ENCODE data around the gene SLC5A4. TPM values are rescaled to one million over a fixed set of nuclear protein-coding genes. Genes with fewer than 3 reads are reported as not detected.
A peak's percentile ranks its signal among the peaks of the same experiment; 100 is the strongest.

The SLC5A4 gene
- total RNA-seq, 1 donor from 2014 or later: not detected

- no peak for TF ChIP-seq CTCF (IDR thresholded peaks at IDR 0.05)
- Mint-ChIP-seq H3K36me3 (ENCODE audit: low read depth) (no peaks in the 10 kb centered on the region), H3K27me3 (ENCODE audit: low read depth) (no peaks in the 10 kb centered on the region), H3K27ac (ENCODE audit: unreplicated experiment) (no peak overlapping the region), H3K4me1 (ENCODE audit: low read depth) (peaks cover 14% of the 10 kb centered on the region), H3K4me3 (ENCODE audit: unreplicated experiment) (no peak overlapping the region), H3K9me3 (ENCODE audit: low read depth) (no peaks in the 10 kb centered on the region)
- DNase-seq (ENCODE audit: low spot score): no peak
Measured at GRCh38 chr22:32208681-32209080, 46.5 kb downstream of the SLC5A4 start.

- Mint-ChIP-seq H3K4me3 (ENCODE audit: unreplicated experiment) (no peak overlapping the region), H3K36me3 (ENCODE audit: low read depth) (no peaks in the 10 kb centered on the region), H3K27me3 (ENCODE audit: low read depth) (no peaks in the 10 kb centered on the region), H3K27ac (ENCODE audit: unreplicated experiment) (no peak overlapping the region), H3K4me1 (ENCODE audit: low read depth) (peaks cover 14% of the 10 kb centered on the region), H3K9me3 (ENCODE audit: low read depth) (no peaks in the 10 kb centered on the region)
- TF ChIP-seq CTCF (IDR thresholded peaks at IDR 0.05): no peak
- no peak for DNase-seq (ENCODE audit: low spot score)
Measured at GRCh38 chr22:32207971-32208480, 47.1 kb downstream of the SLC5A4 start.

GRCh38 chr22:32206774-32207758 is 48.1 kb downstream of the SLC5A4 start:
- H3K4me3 Mint-ChIP-seq (ENCODE audit: unreplicated experiment): no peak overlapping the region
- peaks cover 14% of the 10 kb centered on the region for H3K4me1 Mint-ChIP-seq (ENCODE audit: low read depth)
- H3K36me3 Mint-ChIP-seq (ENCODE audit: low read depth): no peaks in the 10 kb centered on the region
- peaks cover 3% of the 10 kb centered on the region for H3K27me3 Mint-ChIP-seq (ENCODE audit: low read depth)
- no peaks in the 10 kb centered on the region for H3K9me3 Mint-ChIP-seq (ENCODE audit: low read depth)
- TF ChIP-seq CTCF (IDR thresholded peaks at IDR 0.05): peak; percentile 69
- DNase-seq (ENCODE audit: low spot score): no peak
- no peak overlapping the region for H3K27ac Mint-ChIP-seq (ENCODE audit: unreplicated experiment)

- Mint-ChIP-seq H3K27ac (ENCODE audit: unreplicated experiment) (no peak overlapping the region), H3K27me3 (ENCODE audit: low read depth) (peaks cover 4% of the 10 kb centered on the region), H3K36me3 (ENCODE audit: low read depth) (no peaks in the 10 kb centered on the region), H3K4me3 (ENCODE audit: unreplicated experiment) (peak overlapping the region; percentile 40), H3K9me3 (ENCODE audit: low read depth) (no peaks in the 10 kb centered on the region), H3K4me1 (ENCODE audit: low read depth) (peaks cover 14% of the 10 kb centered on the region)
- no peak for DNase-seq (ENCODE audit: low spot score)
- TF ChIP-seq CTCF (IDR thresholded peaks at IDR 0.05): no peak
Measured at GRCh38 chr22:32205974-32206773, 49.0 kb downstream of the SLC5A4 start.
